ENCODE results near the gene CGAS. TPM values are rescaled to one million over a fixed set of nuclear protein-coding genes. Genes with fewer than 3 reads are reported as not detected.

Gene CGAS
- total and polyA plus RNA-seq, 2 of the 13 experiments (the other 11 are each of a cell fraction or from before 2014, with no cell fraction given) = 0.03 to 0.07 TPM

GRCh38 chr6:73461537-73462350, 9.6 kb upstream of the CGAS start, which contains the start of gene MTO1 (continued):
- TF ChIP-seq, protein P1, sequence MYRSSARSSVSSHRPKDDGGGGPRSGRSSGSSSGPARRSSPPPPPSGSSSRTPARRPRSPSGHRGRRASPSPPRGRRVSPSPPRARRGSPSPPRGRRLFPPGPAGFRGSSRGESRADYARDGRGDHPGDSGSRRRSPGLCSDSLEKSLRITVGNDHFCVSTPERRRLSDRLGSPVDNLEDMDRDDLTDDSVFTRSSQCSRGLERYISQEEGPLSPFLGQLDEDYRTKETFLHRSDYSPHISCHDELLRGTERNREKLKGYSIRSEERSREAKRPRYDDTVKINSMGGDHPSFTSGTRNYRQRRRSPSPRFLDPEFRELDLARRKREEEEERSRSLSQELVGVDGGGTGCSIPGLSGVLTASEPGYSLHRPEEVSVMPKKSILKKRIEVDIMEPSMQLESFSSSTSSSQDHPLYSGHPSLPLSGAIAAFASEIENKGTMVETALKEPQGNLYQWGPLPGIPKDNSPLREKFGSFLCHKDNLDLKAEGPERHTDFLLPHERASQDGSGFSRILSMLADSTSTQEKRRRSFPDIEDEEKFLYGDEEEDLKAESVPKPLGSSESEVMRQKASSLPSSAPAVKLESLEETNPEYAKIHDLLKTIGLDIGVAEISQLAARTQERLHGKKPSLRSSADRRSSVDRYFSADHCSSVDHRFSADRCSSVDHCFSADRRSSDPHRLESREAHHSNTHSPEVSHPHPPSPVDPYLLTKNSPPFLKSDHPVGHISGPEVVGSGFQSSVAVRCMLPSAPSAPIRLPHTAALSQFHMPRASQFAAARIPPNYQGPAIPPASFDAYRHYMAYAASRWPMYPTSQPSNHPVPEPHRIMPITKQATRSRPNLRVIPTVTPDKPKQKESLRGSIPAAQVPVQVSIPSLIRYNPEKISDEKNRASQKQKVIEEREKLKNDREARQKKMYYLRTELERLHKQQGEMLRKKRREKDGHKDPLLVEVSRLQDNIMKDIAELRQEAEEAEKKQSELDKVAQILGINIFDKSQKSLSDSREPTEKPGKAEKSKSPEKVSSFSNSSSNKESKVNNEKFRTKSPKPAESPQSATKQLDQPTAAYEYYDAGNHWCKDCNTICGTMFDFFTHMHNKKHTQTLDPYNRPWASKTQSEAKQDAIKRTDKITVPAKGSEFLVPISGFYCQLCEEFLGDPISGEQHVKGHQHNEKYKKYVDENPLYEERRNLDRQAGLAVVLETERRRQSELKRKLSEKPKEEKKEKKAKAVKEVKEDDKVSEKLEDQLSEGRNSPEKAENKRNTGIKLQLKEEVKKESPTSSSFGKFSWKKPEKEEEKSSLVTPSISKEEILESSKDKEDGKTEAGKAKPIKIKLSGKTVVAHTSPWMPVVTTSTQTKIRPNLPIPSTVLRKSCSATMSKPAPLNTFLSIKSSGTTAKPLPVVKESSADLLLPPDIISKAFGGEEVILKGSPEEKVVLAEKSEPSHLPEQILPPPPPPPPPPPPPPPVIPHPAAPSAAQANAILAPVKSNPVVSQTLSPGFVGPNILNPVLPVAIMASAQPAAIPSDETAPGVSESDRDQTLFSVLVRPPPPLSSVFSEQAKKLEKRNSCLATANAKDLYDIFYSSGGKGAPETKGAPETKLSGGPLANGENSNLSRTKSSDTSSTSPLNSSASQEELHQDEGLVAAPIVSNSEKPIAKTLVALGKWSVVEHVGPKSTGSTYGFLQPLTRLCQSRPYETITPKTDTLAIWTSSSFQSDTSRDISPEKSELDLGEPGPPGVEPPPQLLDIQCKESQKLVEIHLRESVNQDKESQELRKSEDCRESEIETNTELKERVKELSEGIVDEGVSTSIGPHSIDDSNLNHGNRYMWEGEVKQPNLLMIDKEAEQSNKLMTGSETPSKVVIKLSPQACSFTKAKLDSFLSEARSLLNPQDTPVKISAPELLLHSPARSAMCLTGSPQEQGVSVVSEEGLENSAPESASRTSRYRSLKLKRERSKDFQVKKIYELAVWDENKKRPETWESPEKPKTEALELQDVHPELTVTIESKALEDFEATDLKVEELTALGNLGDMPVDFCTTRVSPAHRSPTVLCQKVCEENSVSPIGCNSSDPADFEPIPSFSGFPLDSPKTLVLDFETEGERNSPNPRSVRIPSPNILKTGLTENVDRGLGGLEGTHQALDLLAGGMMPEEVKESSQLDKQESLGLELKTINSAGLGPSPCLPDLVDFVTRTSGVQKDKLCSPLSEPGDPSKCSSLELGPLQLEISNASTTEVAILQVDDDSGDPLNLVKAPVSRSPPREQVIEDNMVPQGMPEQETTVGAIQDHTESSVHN (CRISPR knock-in tag; IDR thresholded peaks at IDR 0.05) = peak; percentile 68; the same call in 1 of the 2 replicates
- TF ChIP-seq FIP1L1 (IDR thresholded peaks at IDR 0.05; ENCODE audit: borderline replicate concordance, insufficient read depth, low read depth, low read length) = no peak
- no peak; the same call in 1 of the 2 replicates for TF ChIP-seq ZBTB7B (CRISPR knock-in tag; IDR thresholded peaks at IDR 0.05)
- TF ChIP-seq CSRNP1 (CRISPR knock-in tag; IDR thresholded peaks at IDR 0.05) = peak; percentile 69; the same call in 1 of the 2 replicates
- no peak; the same call in 1 of the 2 replicates for TF ChIP-seq ZC3H13 (CRISPR knock-in tag; IDR thresholded peaks at IDR 0.05)
- no peak; the same call in 1 of the 2 replicates for TF ChIP-seq ZMAT3 (CRISPR knock-in tag; conservative IDR thresholded peaks at IDR 0.05)
- no peak for TF ChIP-seq BRCA1 (CRISPR knock-in tag; IDR thresholded peaks at IDR 0.05)
- TF ChIP-seq POGZ (CRISPR knock-in tag; IDR thresholded peaks at IDR 0.05) = no peak
- TF ChIP-seq RBFOX2 (IDR thresholded peaks at IDR 0.05; ENCODE audit: low read depth, low read length) = peak; percentile 82
- TF ChIP-seq, protein P2, sequence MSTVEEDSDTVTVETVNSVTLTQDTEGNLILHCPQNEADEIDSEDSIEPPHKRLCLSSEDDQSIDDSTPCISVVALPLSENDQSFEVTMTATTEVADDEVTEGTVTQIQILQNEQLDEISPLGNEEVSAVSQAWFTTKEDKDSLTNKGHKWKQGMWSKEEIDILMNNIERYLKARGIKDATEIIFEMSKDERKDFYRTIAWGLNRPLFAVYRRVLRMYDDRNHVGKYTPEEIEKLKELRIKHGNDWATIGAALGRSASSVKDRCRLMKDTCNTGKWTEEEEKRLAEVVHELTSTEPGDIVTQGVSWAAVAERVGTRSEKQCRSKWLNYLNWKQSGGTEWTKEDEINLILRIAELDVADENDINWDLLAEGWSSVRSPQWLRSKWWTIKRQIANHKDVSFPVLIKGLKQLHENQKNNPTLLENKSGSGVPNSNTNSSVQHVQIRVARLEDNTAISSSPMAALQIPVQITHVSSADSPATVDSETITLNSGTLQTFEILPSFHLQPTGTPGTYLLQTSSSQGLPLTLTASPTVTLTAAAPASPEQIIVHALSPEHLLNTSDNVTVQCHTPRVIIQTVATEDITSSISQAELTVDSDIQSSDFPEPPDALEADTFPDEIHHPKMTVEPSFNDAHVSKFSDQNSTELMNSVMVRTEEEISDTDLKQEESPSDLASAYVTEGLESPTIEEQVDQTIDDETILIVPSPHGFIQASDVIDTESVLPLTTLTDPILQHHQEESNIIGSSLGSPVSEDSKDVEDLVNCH (CRISPR knock-in tag; IDR thresholded peaks at IDR 0.05) = no peak
- 0 out of 4 replicates have a peak, but pooled peaks of 1 of the 2 experiments have one; percentile 35 for TF ChIP-seq KLF16 (CRISPR knock-in tag; IDR thresholded peaks at IDR 0.05)
- no peak for TF ChIP-seq FOXM1 (CRISPR knock-in tag; IDR thresholded peaks at IDR 0.05)
- no peak for TF ChIP-seq CHCHD3 (CRISPR knock-in tag; IDR thresholded peaks at IDR 0.05)
- TF ChIP-seq ZNF558 (CRISPR knock-in tag; IDR thresholded peaks at IDR 0.05; ENCODE audit: borderline replicate concordance) = peak; percentile 73; the same call in 1 of the 2 replicates
